GM12801 (cell line): Measurements from ENCODE around the gene TSPAN9.

Experiments
- TF ChIP-seq, protein P1 (sequence below): IDR thresholded peaks from one replicate; pipeline ENCODE4 v1.5.1; 2011; ENCODE audit warnings: control low read depth; ENCODE audit not compliant: insufficient read length; ENCODE audit errors: extremely low read depth

The TSPAN9 gene

DNA sequence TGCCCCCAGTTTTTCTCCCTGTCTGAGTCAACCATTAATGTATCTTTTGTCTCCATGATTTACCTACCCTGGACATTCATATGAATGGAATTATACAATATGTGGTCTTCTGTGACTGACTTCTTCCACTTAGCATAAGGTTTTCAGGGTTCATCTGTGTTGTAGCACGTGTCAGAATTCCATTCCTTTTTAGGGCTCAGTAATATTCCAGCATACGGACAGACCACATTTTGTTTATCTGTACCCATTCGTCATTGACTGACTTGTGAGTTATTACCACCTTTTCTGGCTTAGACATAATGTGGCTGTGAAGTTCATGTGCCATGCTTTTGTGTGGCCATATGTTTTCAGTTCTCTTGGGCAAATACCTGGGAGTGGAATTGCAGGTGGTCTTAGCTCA, 37.9 kb downstream of the TSPAN9 start:
- TF ChIP-seq, protein P1, sequence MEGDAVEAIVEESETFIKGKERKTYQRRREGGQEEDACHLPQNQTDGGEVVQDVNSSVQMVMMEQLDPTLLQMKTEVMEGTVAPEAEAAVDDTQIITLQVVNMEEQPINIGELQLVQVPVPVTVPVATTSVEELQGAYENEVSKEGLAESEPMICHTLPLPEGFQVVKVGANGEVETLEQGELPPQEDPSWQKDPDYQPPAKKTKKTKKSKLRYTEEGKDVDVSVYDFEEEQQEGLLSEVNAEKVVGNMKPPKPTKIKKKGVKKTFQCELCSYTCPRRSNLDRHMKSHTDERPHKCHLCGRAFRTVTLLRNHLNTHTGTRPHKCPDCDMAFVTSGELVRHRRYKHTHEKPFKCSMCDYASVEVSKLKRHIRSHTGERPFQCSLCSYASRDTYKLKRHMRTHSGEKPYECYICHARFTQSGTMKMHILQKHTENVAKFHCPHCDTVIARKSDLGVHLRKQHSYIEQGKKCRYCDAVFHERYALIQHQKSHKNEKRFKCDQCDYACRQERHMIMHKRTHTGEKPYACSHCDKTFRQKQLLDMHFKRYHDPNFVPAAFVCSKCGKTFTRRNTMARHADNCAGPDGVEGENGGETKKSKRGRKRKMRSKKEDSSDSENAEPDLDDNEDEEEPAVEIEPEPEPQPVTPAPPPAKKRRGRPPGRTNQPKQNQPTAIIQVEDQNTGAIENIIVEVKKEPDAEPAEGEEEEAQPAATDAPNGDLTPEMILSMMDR = no peak

DNA sequence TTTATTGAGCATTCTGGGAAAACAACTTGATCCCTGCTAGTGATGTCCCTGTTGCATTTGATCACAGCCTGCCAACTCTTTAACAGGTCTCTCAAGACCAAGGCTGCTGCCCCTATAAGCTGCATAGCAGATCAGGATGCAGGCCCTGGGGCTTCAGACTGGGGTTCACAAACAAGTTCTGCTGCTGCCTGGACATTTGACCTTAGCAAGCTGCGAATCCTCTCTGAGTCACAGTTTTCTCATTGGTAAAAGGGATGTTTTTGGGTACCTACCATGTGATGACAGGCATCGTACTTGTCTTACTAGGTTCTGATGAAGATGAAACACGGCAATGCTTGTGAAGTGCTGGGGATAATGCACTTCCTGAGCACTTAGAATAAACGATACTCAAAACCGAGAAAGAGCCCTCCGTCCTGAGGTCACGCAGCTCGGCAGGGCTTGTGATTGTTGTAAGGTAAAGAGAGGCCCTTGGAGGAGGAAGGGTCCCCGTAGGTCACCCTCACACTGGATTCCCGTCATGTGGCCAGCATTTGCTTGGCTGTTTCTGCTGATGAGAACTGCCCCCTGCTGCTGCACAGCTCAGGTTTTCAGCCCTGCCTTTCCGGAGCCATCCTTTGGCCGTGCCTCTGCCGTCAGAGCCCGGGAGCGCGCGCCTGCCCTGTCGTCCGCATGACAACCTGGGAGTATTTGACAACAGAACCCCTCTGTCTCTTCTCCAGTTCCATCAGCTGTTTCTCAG, 39.1 kb downstream of the TSPAN9 start:
- TF ChIP-seq, protein P1 = no peak

DNA sequence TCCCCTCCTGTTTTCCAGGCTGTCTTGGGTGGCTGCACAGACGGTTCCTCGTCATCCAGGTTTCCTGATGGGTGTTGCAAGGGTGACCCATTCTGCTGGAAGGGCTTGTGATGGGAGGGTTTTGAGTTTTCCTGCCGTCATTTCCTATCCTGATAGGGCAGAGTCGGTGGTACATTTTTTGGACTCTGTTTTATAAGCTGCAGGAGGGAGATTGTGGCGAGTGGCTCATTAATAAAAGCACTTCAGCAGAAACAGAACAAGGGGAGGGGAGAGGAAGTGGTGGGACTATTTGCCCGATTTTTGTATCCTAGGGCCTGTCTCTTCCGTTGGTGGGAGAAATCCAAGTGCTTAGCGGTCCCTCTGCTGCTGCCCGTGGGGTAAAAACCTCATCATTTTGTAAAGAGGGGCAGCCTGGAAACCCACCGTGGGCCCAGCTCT, 40.0 kb downstream of the TSPAN9 start:
- TF ChIP-seq, protein P1 = no peak

DNA sequence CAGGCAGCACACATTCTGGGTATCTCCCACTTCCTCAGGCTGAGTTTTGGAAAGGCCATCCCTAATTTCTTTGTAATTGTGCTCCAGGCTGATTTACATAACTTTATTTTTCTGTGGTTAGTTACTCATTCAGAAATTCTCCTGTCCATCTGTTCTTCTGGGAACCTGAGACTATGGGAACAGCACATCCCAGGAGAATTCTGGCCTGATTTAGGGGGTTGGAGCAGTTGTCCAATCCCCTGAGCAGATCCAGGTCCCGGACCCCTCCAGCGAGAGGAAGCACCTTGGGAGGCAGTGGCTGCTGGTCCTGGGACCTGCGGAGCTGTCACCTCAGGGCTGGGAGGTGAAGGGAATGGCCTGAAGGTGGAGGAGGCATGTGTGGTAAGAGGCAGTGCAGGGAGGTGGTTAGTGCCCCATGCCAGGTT, 40.4 kb downstream of the TSPAN9 start:
- TF ChIP-seq, protein P1 = no peak

DNA sequence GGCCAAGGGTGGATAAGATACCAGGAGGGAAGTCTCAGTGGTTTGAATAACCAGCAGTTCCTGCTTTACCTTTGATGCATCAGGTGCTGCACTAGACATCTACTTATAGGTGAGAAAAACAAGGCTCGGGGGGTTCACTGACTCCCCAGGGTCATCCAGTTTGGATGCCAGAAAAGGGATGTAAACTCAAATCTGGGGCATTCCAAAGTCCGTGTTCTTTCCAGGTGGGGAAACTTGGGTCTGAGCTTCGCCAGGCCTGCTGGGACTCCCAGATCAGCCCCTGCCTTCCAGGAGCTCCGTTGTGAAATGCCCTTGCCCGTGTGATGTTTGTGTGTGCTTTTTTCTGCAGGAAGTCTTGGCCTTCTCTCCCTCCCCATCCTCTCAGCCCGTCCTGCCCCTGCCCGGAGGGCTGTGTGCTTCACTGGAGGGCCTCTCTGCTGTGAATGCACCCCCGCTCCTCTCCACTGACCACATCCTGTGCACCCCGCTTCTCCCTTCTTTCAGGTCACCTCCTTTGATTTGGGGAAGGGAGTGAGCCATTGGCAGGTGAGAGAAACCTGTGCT, 42.1 kb downstream of the TSPAN9 start:
- TF ChIP-seq, protein P1 = no peak

DNA sequence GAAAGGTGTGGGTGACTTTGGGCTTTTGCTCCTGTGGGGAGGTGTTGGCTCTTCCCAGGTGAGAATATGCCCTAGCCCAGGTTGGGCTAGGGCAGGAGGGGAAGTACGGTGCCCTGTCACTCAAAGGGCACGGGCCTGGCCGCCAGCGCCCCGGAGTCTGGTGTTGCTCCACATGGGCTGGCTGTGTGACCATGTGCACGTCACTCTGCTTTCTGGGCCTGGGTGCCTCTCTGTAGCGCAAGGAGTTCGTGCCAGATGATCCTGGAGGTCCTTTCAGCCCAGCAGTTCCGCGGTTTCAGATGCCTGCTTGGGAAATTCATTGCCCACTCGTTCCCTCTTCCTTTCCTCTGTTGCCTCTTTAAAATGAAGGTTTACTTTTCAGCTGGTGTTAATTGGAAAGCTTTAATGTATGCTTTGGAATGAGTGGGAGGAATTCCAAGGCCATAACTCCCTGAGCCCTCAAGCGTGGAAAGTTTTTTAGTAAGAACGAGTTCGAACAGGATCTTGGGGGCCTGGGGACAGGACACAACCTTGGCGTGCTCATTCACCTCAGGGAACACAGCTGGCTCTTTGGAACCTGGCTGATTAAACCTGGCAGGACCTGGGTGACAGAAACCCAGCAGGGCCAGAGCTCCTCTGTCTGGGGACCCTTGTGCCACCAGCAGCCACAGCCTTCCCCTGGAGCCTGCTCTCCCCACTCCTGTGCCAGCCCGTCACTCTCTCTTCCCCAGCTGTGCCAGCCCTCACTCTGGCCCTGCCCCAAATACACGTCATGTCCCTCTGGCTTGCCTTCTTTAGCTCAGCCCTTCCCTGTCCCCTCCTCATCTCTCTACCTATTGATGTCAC, 42.8 kb downstream of the TSPAN9 start:
- TF ChIP-seq, protein P1 = no peak

DNA sequence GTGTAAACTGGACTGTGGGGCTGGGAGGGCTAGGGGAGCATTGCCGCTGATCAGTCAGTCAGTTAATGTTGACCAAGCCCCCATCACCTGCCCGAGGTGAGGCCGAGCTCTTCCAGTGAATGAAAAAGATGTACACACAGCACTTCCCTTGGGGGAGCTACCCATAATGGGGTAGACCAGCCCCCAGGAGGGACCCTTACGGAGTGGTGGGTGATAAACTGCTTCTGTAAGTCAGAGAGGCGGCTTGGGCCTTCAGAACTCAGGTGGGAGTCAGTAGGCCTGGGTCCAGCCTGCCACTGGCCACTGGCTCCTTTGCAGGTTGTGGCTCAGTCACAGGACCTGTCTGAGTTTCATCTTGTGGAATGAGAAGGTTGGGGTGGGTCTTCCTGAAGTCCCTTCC, 43.5 kb downstream of the TSPAN9 start:
- TF ChIP-seq, protein P1 = no peak
